Measurements from ENCODE around the gene TTC28.

- TF ChIP-seq EP300 (IDR thresholded peaks at IDR 0.05) (no peak), CTCF (IDR thresholded peaks at IDR 0.05) (no peak), POLR2A (IDR thresholded peaks at IDR 0.05) (no peak), POLR2AphosphoS5 (IDR thresholded peaks at IDR 0.05) (no peak)
These were observed 431.8 kb downstream of the TTC28 start for GRCh38 chr22:28247667-28248363.

Data from sigmoid colon (tissue), 4 donors.